H1 (cell line): ENCODE data around the gene SGO1. TPM values are rescaled to one million over a fixed set of nuclear protein-coding genes. Genes with fewer than 3 reads are reported as not detected.

ENCODE experiments used
- CTCF ChIA-PET: fragments of 300-600 bp; sonication (Branson Sonifier 250); formaldehyde crosslinking; loops from one replicate; lab custom pipeline; 2021; ENCODE audit not compliant: partially characterized antibody; lab: Charles Lee
- POLR2A ChIA-PET: fragments of 300-600 bp; sonication (Branson Sonifier 250); formaldehyde crosslinking; loops from one replicate; lab custom pipeline; 2021; ENCODE audit warnings: inconsistent platforms; ENCODE audit not compliant: partially characterized antibody; lab: Charles Lee
- DNase-seq, 2 experiments: peaks; one replicate each; pipeline versions ENCODE4 v3.0.0 to v3.0.0-alpha.2; 2010 to 2022; ENCODE audit warnings: low spot score in 2 of 2, low read depth in 1 of 2, mixed read lengths in 1 of 2
- FAIRE-seq: peaks from 2 replicates; lab custom pipeline; 2011; peaks lifted over from hg19 to GRCh38; lab: Jason Lieb, UNC
- H2AFZ ChIP-seq: 2 replicates; pipeline ENCODE4 v1.8.1; 2012; ENCODE audit warnings: low read length, inconsistent platforms
- H2AK5ac ChIP-seq: 2 replicates; pipeline ENCODE4 v1.6.1; 2013; ENCODE audit warnings: low read depth, low read length
- H2BK120ac ChIP-seq: replicated peaks from 2 replicates; pipeline ENCODE3; 2013; ENCODE audit warnings: low read depth, low read length, inconsistent platforms
- H2BK12ac ChIP-seq: 2 replicates; pipeline ENCODE4 v1.6.1; 2013; ENCODE audit warnings: low read depth, low read length
- H2BK15ac ChIP-seq: 2 replicates; pipeline ENCODE4 v1.6.1; 2013; ENCODE audit warnings: low read length
- H2BK20ac ChIP-seq: 2 replicates; pipeline ENCODE4 v1.6.1; 2013; ENCODE audit warnings: low read length
- H2BK5ac ChIP-seq: 2 replicates; pipeline ENCODE4 v1.6.1; 2013; ENCODE audit warnings: low read depth, low read length
- H3K14ac ChIP-seq: 2 replicates; pipeline ENCODE4 v1.6.1; 2013; ENCODE audit warnings: inconsistent platforms; ENCODE audit not compliant: insufficient read length
- H3K18ac ChIP-seq: 2 replicates; pipeline ENCODE4 v1.6.1; 2013; ENCODE audit warnings: low read length; ENCODE audit errors: extremely low read depth
- H3K23ac ChIP-seq: 2 replicates; pipeline ENCODE4 v1.6.1; 2013; ENCODE audit warnings: inconsistent platforms; ENCODE audit not compliant: insufficient read length
- H3K23me2 ChIP-seq: 2 replicates; pipeline ENCODE4 v1.6.1; 2013; ENCODE audit warnings: low read depth, low read length
- H3K27ac ChIP-seq: 2 replicates; pipeline ENCODE4 v1.6.1; 2011; ENCODE audit warnings: low read depth, low read length, inconsistent platforms
- H3K27me3 ChIP-seq, 4 experiments: replicated peaks in 1 of 4; 1 replicate in 1 of 4; 2 replicates in 3 of 4; pipeline versions ENCODE4 v1.6.1 to v1.8.1; 2011 to 2013; ENCODE audit warnings: low read length in 3 of 4, mild to moderate bottlenecking in 3 of 4, inconsistent platforms in 2 of 4, mixed read lengths in 2 of 4, moderate library complexity in 1 of 4; ENCODE audit not compliant: control insufficient read depth in 3 of 4, insufficient read depth in 3 of 4; ENCODE audit errors: extremely low read depth in 1 of 4
- H3K36me3 ChIP-seq, 4 experiments: 2 replicates each; pipeline versions ENCODE4 v1.6.1 to v1.8.1; 2011 to 2013; ENCODE audit warnings: mild to moderate bottlenecking in 4 of 4, low read length in 3 of 4, moderate library complexity in 2 of 4, control low read depth in 1 of 4, inconsistent platforms in 1 of 4; ENCODE audit not compliant: insufficient read depth in 4 of 4, control insufficient read depth in 2 of 4
- H3K4ac ChIP-seq: replicated peaks from 2 replicates; pipeline ENCODE3; 2013; ENCODE audit warnings: low read length, low read depth, mixed read lengths, inconsistent platforms; ENCODE audit not compliant: insufficient read length
- H3K4me1 ChIP-seq, 4 experiments: replicated peaks in 1 of 4; 1 replicate in 1 of 4; 2 replicates in 3 of 4; pipeline versions ENCODE4 v1.6.1 to v1.8.1; 2011 to 2013; ENCODE audit warnings: low read length in 3 of 4, inconsistent platforms in 2 of 4, mixed read lengths in 1 of 4; ENCODE audit not compliant: insufficient read depth in 4 of 4, control insufficient read depth in 3 of 4
- H3K4me2 ChIP-seq, 2 experiments: 2 replicates each; pipeline versions ENCODE4 v1.6.1 to v1.8.1; 2011 to 2013; ENCODE audit warnings: low read depth in 2 of 2, low read length in 2 of 2, control low read depth in 1 of 2, inconsistent platforms in 1 of 2, mild to moderate bottlenecking in 1 of 2; ENCODE audit not compliant: insufficient read depth in 1 of 2
- H3K4me3 ChIP-seq, 4 experiments: fragments of 200-600, 300-600 bp in 1 of 4; sonication (generic), shearing (Covaris generic), sonication (Bioruptor Twin) in 1 of 4; 2 replicates each; pipeline versions ENCODE4 v1.5.1 to v1.8.1; 2011 to 2016; ENCODE audit warnings: low read length in 4 of 4, low read depth in 3 of 4, control low read depth in 2 of 4, inconsistent platforms in 2 of 4, mild to moderate bottlenecking in 2 of 4, mixed read lengths in 1 of 4, moderate library complexity in 1 of 4; ENCODE audit not compliant: insufficient read depth in 2 of 4; ENCODE audit errors: extremely low read depth in 1 of 4
- H3K56ac ChIP-seq: replicated peaks from 2 replicates; pipeline ENCODE3; 2013; ENCODE audit warnings: low read depth, mild to moderate bottlenecking, mixed read lengths, low read length, inconsistent platforms; ENCODE audit not compliant: insufficient read length
- H3K79me1 ChIP-seq: 2 replicates; pipeline ENCODE4 v1.6.1; 2013; ENCODE audit warnings: low read depth, low read length, control low read depth
- H3K79me2 ChIP-seq, 2 experiments: 2 replicates each; pipeline versions ENCODE4 v1.6.1 to v1.8.1; 2012 to 2013; ENCODE audit warnings: low read length in 2 of 2, mild to moderate bottlenecking in 2 of 2, inconsistent platforms in 1 of 2; ENCODE audit not compliant: insufficient read depth in 2 of 2, control insufficient read depth in 1 of 2
- H3K9ac ChIP-seq, 4 experiments: replicated peaks in 1 of 4; 1 replicate in 1 of 4; 2 replicates in 3 of 4; pipeline versions ENCODE4 v1.6.1 to v1.8.1; 2011 to 2013; ENCODE audit warnings: low read depth in 3 of 4, low read length in 3 of 4, control low read depth in 2 of 4, mild to moderate bottlenecking in 2 of 4, moderate library complexity in 2 of 4, inconsistent platforms in 1 of 4; ENCODE audit errors: extremely low read depth in 1 of 4
- H3K9me3 ChIP-seq, 2 experiments: 2 replicates each; pipeline versions ENCODE4 v1.6.1 to v1.8.1; 2012 to 2013; ENCODE audit warnings: mild to moderate bottlenecking in 2 of 2, moderate library complexity in 2 of 2, control low read depth in 1 of 2, inconsistent platforms in 1 of 2, low read depth in 1 of 2, low read length in 1 of 2, mixed read lengths in 1 of 2; ENCODE audit not compliant: insufficient read depth in 2 of 2
- H4K20me1 ChIP-seq, 2 experiments: replicated peaks in 1 of 2; 2 replicates each; pipeline versions ENCODE3 to v1.8.1; 2011 to 2013; ENCODE audit warnings: inconsistent platforms in 2 of 2, low read length in 2 of 2, mild to moderate bottlenecking in 1 of 2; ENCODE audit not compliant: insufficient read depth in 2 of 2, control insufficient read depth in 1 of 2
- H4K5ac ChIP-seq: 2 replicates; pipeline ENCODE4 v1.6.1; 2013; ENCODE audit warnings: low read length, low read depth, mixed read lengths, inconsistent platforms; ENCODE audit not compliant: insufficient read length
- H4K8ac ChIP-seq: 2 replicates; pipeline ENCODE4 v1.8.0; 2013; ENCODE audit warnings: mild to moderate bottlenecking, moderate library complexity, low read length, inconsistent platforms; ENCODE audit not compliant: insufficient read depth; ENCODE audit errors: extremely low read depth
- H4K91ac ChIP-seq: replicated peaks from 2 replicates; pipeline ENCODE3; 2013; ENCODE audit warnings: low read length, mixed read lengths, inconsistent platforms; ENCODE audit not compliant: insufficient read length
- BCL11A ChIP-seq, 2 experiments: IDR thresholded peaks; one replicate each; pipeline ENCODE4 v1.6.1; 2011; ENCODE audit warnings: low read depth in 2 of 2, low read length in 2 of 2, mild to moderate bottlenecking in 2 of 2
- NANOG ChIP-seq: IDR thresholded peaks from 2 replicates; pipeline ENCODE4 v1.6.1; 2011; ENCODE audit warnings: low read length, low read depth, mild to moderate bottlenecking, inconsistent platforms; ENCODE audit not compliant: insufficient read depth, poor library complexity, severe bottlenecking
- SP1 ChIP-seq: IDR thresholded peaks from 2 replicates; pipeline ENCODE4 v1.6.1; 2011; ENCODE audit warnings: low read depth, low read length
- WGBS, 2 experiments: shearing (Covaris generic) in 1 of 2; methylation state at CpG; one replicate each; pipeline versions ENCODE4 v1.1.6 to v1.1.7; 2013 to 2015; ENCODE audit warnings: low lambda C conversion rate in 2 of 2, mixed read lengths in 2 of 2, inconsistent platforms in 1 of 2, low coverage in 1 of 2, missing lambda C conversion rate in 1 of 2; ENCODE audit not compliant: insufficient replicate concordance in 2 of 2, insufficient coverage in 1 of 2, insufficient read length in 1 of 2; ENCODE audit errors: extremely low coverage in 1 of 2, missing lambda C conversion rate in 1 of 2; 5-methylcytosine and 5-hydroxymethylcytosine counted together
- polyA plus RNA-seq, 7 experiments: library from polyadenylated mRNA; depleted of rRNA in 3 of 7; stranded (reverse) in 5 of 7; unstranded in 2 of 7; fragments of >200 nt in 5 of 7; fragments of 200-250 nt in 2 of 7; gene quantifications; 1 replicate in 5 of 7; 2 replicates in 1 of 7; 4 replicates in 1 of 7; pipeline versions ENCODE4 v1.2.1 to v1.2.3, GENCODE V29; 2011 to 2013; ENCODE audit warnings: missing spikeins in 2 of 7, mixed read lengths in 2 of 7
- total RNA-seq: library from RNA; stranded (reverse); fragmentation: NEBNext Ultra II Directional; extraction: Animal tissue kit (Norgen Biotek cat#: 25700); gene quantifications from 2 replicates; pipeline ENCODE4 v1.2.1, GENCODE V29; 2021

SGO1 gene
- total and polyA plus RNA-seq, 2 of the 8 experiments (the other 6 are each of a cell fraction or from before 2014, with no cell fraction given), result 6.9 to 36.4 TPM

GRCh38 chr3:20222274-20222673 lies 36.3 kb upstream of the SGO1 start:
- H4K91ac ChIP-seq, result no peak overlapping the region
- no peaks in the 10 kb centered on the region for H3K79me2 ChIP-seq
- H3K14ac ChIP-seq, result no peak overlapping the region
- no peaks in the 10 kb centered on the region for H3K9me3 ChIP-seq
- no peak overlapping the region for H2BK15ac ChIP-seq
- no peaks in the 10 kb centered on the region for H3K79me1 ChIP-seq
- H4K8ac ChIP-seq, result no peak overlapping the region
- TF ChIP-seq SP1, result no peak
- TF ChIP-seq NANOG, result peak; percentile 39
- peak; percentile 76 to 78 for TF ChIP-seq BCL11A (IDR thresholded peaks at IDR 0.05; ENCODE audit: low read depth in 2 of 2, low read length in 2 of 2)
- H3K4ac ChIP-seq, result no peak overlapping the region
- ChIA-PET POLR2A (no interaction called here), CTCF (interaction anchor here (0.6 to 1.4 kb wide), 5 partner anchors 87 to 708 kb away, joined by 3 to 4 read pairs (median 3); no protein-coding TSS in a partner anchor)
- no peak overlapping the region for H3K27ac ChIP-seq
- H2AK5ac ChIP-seq, result no peak overlapping the region
- H4K20me1 ChIP-seq, result no peaks in the 10 kb centered on the region
- H3K56ac ChIP-seq, result no peak overlapping the region
- H3K9ac ChIP-seq, result no peak overlapping the region
- H2AFZ ChIP-seq, result no peak overlapping the region
- H3K36me3 ChIP-seq, result no peaks in the 10 kb centered on the region
- H3K4me2 ChIP-seq, result no peak overlapping the region
- H3K4me3 ChIP-seq, result no peak overlapping the region
- H3K4me1 ChIP-seq, result peaks cover 0 to 3% (median 0%) of the 10 kb centered on the region in 4 experiments; a peak in 2 of 7 replicates
- no peak overlapping the region for H2BK12ac ChIP-seq
- H2BK5ac ChIP-seq, result no peak overlapping the region
- H4K5ac ChIP-seq, result no peak overlapping the region
- H3K23ac ChIP-seq, result no peak overlapping the region
- WGBS, 2 experiments, result 78% methylated on average over 2 of the region's 2 CpGs; no CpG with 5 or more reads in 1 of the 2 experiments
- DNase-seq (no peak), FAIRE-seq (no peak)
- H2BK20ac ChIP-seq, result no peak overlapping the region
- H2BK120ac ChIP-seq, result no peak overlapping the region
- no peaks in the 10 kb centered on the region for H3K27me3 ChIP-seq
- no peak overlapping the region for H3K18ac ChIP-seq
- H3K23me2 ChIP-seq, result no peaks in the 10 kb centered on the region
